Type B pancreatic cell (in vitro differentiated cells): Measurements from ENCODE around the gene PAX5. TPM values are rescaled to one million over a fixed set of nuclear protein-coding genes. Genes with fewer than 3 reads are reported as not detected.

Source experiments
- DNase-seq: peaks from one replicate; pipeline ENCODE4 v3.0.0; 2021; ENCODE audit warnings: mixed read lengths; ENCODE audit not compliant: unreplicated experiment; ENCODE audit errors: extremely low spot score
- H3K27ac Mint-ChIP-seq: 2 replicates; pipeline ENCODE4 v1.8.0; 2021; ENCODE audit warnings: mild to moderate bottlenecking, mixed read lengths
- H3K27me3 Mint-ChIP-seq: 2 replicates; pipeline ENCODE4 v1.8.0; 2021; ENCODE audit warnings: mixed read lengths
- H3K36me3 Mint-ChIP-seq: 2 replicates; pipeline ENCODE4 v1.8.0; 2021; ENCODE audit warnings: mixed read lengths
- H3K4me1 Mint-ChIP-seq: one replicate; pipeline ENCODE4 v1.8.0; 2021; ENCODE audit warnings: mixed read lengths; ENCODE audit not compliant: unreplicated experiment
- H3K4me3 Mint-ChIP-seq: 2 replicates; pipeline ENCODE4 v1.8.0; 2021; ENCODE audit warnings: mild to moderate bottlenecking, mixed read lengths
- H3K9me3 Mint-ChIP-seq: 2 replicates; pipeline ENCODE4 v1.8.0; 2021; ENCODE audit warnings: mixed read lengths
- total RNA-seq: library from RNA; stranded (reverse); gene quantifications from 2 replicates; pipeline ENCODE4 v1.2.1, GENCODE V29; 2021; ENCODE audit warnings: low replicate concordance
- TF ChIP-seq, protein P1 (sequence below): fragments of 200-600 bp; sonication (generic); conservative IDR thresholded peaks from 2 replicates; pipeline ENCODE4 v1.5.0; 2021; ENCODE audit warnings: antibody characterized with exemption, mild to moderate bottlenecking

PAX5 gene
- total RNA-seq, 1 donor from 2014 or later = not detected

GRCh38 chr9:36881316-36881715 is 152.8 kb downstream of the PAX5 start:
- peaks cover 45% of the 10 kb centered on the region for H3K27me3 Mint-ChIP-seq
- no peak overlapping the region for H3K27ac Mint-ChIP-seq

GRCh38 chr9:36880075-36880474 is 154.0 kb downstream of the PAX5 start:
- Mint-ChIP-seq H3K27ac (no peak overlapping the region), H3K4me3 (no peak overlapping the region), H3K27me3 (peaks cover 49% of the 10 kb centered on the region), H3K4me1 (no peaks in the 10 kb centered on the region), H3K9me3 (no peaks in the 10 kb centered on the region), H3K36me3 (no peaks in the 10 kb centered on the region)
- no peak for DNase-seq
- TF ChIP-seq, protein P1, sequence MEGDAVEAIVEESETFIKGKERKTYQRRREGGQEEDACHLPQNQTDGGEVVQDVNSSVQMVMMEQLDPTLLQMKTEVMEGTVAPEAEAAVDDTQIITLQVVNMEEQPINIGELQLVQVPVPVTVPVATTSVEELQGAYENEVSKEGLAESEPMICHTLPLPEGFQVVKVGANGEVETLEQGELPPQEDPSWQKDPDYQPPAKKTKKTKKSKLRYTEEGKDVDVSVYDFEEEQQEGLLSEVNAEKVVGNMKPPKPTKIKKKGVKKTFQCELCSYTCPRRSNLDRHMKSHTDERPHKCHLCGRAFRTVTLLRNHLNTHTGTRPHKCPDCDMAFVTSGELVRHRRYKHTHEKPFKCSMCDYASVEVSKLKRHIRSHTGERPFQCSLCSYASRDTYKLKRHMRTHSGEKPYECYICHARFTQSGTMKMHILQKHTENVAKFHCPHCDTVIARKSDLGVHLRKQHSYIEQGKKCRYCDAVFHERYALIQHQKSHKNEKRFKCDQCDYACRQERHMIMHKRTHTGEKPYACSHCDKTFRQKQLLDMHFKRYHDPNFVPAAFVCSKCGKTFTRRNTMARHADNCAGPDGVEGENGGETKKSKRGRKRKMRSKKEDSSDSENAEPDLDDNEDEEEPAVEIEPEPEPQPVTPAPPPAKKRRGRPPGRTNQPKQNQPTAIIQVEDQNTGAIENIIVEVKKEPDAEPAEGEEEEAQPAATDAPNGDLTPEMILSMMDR = no peak

More at GRCh38 chr9:36881316-36881715, 152.8 kb downstream of the PAX5 start:
- Mint-ChIP-seq H3K4me3 (no peak overlapping the region), H3K36me3 (no peaks in the 10 kb centered on the region), H3K4me1 (no peaks in the 10 kb centered on the region), H3K9me3 (no peaks in the 10 kb centered on the region)
- DNase-seq = no peak
- TF ChIP-seq, protein P1 = no peak

DNA sequence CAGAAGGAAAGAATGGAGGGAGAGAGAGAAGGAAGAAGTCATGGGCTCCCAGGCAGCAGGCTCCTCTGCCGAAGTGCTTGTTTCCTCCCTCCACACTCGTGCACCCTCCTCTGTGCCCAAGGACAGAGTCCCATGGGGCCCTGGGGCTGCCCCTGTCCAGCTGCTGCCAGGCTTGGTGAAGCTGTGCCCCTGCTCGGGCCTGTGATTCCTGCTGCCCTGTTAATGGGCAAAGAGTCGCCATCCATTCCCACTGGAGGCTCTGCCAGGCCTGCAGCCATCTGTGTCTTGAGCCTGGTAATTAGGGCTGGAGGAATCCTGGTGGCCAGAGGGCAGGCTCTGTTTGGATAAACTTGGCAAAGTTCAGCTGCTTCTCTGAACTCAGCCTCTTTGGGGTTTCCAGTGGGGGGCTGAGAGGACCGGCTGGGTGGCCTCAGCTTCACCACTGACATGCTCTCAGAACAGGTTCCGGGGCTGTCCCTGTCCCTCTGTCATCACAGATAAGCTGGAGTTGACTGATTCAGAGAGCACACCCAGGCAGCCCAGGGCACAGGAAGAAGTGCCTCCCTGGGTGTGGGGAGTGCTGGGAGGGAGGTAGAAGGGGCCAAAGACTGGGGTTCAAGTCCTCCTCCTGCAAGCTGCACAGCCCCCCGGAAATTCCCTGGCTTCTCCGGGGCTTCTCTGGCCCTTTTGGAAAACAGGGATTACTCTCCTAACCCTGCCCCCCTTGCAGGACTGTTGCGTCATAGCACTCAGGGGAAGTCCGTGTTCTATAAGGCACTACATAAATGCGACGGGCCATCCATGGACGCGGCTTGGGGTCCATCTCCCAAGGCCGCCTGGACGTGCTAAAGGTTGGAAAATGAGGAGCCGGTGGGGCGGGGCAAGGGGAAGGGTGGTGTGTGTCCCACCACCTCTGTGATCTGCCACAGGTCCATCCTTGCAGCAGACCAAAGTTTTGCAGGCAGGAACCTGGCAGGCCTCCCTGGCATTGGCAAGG is 154.8 kb downstream of the PAX5 start:
- Mint-ChIP-seq H3K27ac (no peak overlapping the region), H3K4me3 (no peak overlapping the region), H3K4me1 (no peaks in the 10 kb centered on the region), H3K27me3 (peaks cover 50% of the 10 kb centered on the region), H3K36me3 (no peaks in the 10 kb centered on the region), H3K9me3 (no peaks in the 10 kb centered on the region)
- TF ChIP-seq, protein P1 = no peak
- DNase-seq = no peak

DNA sequence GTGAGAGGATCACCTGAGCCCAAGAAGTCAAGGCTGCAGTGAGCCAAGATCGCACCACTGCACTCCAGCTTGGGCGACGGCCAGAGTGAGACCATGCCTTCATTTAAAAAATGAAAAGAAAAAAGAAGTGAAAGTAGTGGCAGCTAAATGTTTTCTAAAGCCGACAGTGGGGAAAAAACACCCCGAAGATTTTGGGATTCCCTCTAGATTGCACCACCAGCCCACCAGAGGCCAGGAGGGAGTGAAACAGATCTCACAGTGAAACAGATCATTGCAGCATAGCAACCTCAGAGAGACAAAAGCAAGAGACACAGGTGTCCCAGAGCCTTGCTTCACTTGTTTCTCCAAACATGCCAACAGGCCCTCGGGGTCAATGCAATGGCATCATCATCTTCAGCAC is 156.8 kb downstream of the PAX5 start:
- no peak overlapping the region for H3K4me3 Mint-ChIP-seq
- H3K4me1 Mint-ChIP-seq = no peaks in the 10 kb centered on the region
- no peak for DNase-seq
- no peak overlapping the region for H3K27ac Mint-ChIP-seq
- H3K9me3 Mint-ChIP-seq = no peaks in the 10 kb centered on the region
- H3K36me3 Mint-ChIP-seq = no peaks in the 10 kb centered on the region
- peaks cover 48% of the 10 kb centered on the region for H3K27me3 Mint-ChIP-seq
- TF ChIP-seq, protein P1 = no peak

GRCh38 chr9:36876056-36876455 is 158.0 kb downstream of the PAX5 start:
- no peaks in the 10 kb centered on the region for H3K9me3 Mint-ChIP-seq
- no peak overlapping the region for H3K27ac Mint-ChIP-seq
- peaks cover 54% of the 10 kb centered on the region for H3K27me3 Mint-ChIP-seq
- no peaks in the 10 kb centered on the region for H3K36me3 Mint-ChIP-seq
- no peaks in the 10 kb centered on the region for H3K4me1 Mint-ChIP-seq
- DNase-seq = no peak
- H3K4me3 Mint-ChIP-seq = no peak overlapping the region
- TF ChIP-seq, protein P1 = no peak
